GM21367 (cell line): ENCODE measurements around the gene PGP.
"Not testable (repeated sequence)": the region's sequence is repeated elsewhere in the genome, so short reads cannot be mapped to it uniquely, and the experiment has no call there.

ENCODE experiments used
- ATAC-seq: cut with Tn5 transposase; IDR thresholded peaks from one replicate; pipeline ENCODE4 v1.9.1; 2021; ENCODE audit not compliant: unreplicated experiment

Gene PGP

DNA sequence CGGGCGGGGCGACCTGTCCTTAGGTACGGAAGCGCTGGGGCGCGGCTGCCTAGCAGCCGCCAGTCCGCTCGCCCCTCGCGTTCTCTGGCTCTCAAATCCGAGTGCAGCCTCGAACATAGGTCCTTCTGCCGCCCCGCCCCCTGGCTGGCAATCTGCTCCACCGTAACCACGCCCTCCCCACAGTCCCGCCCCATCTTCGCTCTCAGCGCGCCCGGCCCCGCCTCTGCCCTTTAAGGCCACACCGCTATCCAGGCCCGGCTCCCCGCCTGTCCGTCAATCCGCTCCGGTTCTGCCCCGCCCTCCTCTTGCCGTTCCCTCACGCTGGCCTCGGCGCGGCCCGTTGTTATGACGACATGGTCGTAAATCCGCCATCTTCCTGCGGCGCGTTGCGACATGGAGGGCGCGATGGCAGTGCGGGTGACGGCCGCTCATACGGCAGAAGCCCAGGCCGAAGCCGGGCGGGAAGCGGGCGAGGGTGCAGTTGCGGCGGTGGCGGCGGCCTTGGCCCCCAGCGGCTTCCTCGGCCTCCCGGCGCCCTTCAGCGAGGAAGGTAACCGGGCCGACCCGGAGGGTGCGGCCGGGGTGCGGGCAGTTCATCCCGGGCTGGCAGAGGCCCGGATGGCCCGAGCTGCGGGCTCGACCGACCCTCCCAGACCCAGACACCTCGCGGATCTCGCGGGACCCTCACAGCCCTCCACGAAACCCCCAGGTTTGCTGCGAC is 8.7 kb upstream of the PGP start, which contains the start of gene E4F1:
TSS of gene E4F1 (plus strand) at position 371 of the 721 bp plus-strand sequence. CDS start at position 394, 23 bp downstream.
- ATAC-seq, result peak; percentile 79

DNA sequence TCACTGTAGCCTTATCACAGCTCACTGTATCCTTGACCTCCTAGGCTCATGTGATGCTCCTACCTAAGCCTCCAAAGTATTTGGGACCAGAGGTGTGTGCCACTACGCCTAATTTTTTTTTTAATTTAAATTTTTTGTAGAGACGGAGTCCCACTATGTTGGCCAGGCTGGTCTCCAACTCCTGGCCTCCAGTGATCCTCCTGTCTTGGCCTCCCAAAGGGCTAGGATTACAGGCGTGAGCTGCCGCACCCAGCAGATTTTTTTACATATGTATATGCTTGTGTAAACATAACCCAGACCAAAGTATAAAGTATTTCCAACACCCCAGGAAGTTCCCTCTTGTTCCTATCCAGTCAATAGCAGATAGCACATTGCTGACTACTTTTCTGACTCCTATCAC is 1.7 kb upstream of the PGP start:
- ATAC-seq, result no peak

DNA sequence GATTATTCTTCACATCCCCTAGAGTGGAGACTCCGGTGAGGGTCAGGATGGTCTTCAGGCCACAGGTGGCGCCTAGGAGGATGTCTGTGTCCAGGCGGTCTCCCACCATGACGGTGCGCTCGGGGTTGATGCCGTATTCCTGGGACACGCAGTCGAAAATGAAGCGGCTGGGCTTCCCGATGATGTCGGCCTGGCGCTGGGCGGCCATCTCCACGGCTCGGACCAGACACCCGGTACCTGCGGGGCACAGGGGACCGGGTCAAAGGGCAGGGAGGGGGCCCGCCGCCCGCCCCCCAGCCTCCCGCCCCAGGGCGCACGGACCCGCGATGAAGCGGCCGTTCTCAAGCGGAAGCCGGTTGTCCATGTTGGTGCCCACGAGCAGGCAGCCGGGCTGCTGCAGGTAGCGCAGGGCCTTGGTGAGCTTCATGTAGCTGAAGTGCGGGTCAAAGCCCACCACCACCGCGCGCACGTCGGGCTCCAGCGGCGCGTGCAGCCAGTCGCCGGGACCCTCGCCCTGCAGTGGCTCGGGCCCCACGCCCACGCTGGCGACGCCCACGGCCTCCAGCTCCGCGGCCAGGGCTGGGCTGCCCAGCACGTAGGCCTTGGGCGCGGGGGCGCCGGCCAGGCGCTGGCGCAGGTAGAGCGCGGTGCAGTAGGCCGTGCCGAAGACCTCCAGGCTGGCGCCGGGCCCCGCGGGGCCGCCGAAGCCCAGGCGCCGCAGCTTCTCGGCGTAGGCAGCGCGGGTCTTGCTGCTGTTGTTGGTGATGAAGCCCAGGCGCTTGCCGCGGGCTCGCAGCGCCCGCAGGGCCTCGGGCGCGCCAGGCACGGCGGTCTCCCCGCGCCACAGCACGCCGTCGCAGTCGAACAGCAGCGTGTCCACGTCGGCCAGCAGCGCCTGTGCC is 572 bp downstream of the PGP start:
- no peak for ATAC-seq

DNA sequence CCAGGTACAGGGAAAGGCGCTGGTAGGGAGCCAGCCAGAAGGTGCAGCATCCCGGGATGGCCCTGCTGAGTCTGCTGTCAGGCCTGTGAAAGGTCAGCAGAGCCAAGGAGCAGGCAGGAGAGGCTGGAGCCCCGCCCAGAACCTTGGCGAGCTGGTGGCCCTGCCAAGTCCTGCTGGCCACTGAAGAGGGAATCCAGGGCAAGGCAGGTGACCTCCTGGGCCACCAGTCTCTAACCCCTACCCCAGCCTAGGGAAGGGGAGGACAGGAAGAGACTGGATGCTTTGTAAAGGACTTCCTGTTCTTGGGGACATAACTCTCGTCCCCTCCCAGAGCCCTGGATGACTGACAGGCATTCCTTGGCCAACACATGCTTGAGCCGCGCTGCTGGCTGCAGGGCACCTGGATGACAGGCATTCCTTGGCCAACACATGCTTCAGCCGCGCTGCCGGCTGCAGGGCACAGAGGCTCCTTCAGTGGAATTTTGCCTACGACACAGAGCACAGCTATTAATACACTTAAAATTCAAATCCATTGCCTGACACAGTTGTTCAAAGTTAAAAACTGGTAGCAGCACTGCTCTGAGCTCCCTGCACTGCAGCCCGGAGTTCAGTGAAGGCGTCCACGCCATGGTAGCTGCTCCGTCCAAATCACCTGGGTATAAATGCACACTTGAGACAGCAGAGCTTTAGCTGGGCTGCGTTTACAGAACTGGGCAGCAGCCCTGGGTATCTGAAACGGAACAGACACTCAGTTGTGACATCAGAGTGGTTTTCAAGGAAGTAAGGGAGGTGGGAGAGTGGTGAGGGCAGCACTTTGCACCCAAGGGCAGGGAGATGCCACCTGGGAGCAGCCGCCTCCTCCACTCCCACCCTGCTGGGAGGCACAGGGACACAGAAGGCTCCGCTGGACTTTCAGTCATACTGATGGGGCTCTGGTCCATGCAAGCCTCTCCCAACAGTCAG is 2.0 kb downstream of the PGP start:
- no peak for ATAC-seq

DNA sequence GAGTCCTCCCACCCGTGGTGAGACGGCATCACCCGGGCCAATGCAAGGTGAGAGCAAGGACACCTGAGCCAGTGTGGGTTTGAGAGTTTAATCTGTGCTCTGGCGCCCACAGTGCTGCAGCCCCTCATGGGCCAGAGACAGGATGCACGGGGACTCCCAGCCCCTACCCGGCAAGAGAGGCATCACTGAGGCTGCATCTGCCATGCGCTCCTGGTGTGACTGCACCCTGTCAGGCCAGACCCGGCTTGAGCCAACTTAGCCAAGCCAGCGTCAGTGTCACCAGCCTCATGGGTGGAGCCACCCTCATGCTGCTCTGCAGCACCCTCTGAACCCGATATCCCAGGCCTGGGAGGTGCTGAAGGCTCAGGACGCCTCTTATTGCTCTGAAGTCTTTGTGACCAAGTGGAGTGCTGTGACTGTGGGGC is 2.7 kb downstream of the PGP start:
- ATAC-seq, result no peak

DNA sequence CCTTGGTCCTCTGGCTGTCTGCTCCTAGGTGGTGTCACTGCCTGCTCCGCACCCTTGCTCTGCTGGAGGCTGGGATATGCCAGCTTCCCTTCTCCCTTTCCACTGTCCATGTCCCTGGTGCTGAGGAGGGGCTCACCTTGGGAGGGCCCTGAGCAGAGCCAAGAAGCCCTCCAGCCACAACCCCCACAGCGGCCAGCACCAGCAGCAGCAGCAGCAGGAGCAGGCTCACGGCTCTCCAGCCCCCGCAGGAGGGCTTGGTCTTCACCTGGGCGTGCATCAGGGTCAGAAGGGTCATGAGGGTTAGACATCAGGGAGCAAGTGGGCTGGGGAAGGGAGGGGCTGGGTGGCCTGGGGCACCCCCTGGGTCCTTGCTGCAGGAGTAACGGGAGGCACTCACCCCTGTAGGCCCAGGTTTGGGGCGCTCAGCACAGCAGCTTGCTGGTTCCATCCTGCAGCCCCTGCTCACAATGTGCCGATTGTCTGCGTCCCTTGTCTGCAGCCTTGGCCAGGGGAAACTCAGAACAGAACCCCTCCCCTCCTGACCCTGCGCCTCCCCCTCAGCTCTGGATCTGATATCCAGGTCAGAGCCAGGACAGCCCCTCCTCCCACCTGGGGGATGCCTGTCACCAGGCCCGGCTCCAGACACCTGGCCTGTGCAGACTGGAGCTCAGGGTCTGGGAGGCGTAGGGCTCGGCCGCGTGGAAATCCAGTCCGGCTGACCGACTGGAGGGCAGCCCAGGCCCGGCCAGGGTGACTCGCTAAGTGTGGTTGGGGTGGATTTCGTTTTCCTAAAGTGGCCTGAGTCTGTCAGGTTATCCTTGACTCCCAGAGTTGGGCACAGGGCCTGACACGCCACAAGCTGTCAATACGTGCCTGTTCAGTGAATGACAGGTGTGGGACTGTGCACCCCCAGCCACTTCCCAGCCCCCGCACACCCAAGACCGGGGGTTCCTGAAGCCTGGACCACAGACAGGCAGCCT is 4.0 kb downstream of the PGP start, which contains the start of gene BRICD5:
TSS of gene BRICD5 (minus strand) at position 478 of the 980 bp plus-strand sequence. CDS start at position 448, 30 bp downstream.
- ATAC-seq, result no peak

DNA sequence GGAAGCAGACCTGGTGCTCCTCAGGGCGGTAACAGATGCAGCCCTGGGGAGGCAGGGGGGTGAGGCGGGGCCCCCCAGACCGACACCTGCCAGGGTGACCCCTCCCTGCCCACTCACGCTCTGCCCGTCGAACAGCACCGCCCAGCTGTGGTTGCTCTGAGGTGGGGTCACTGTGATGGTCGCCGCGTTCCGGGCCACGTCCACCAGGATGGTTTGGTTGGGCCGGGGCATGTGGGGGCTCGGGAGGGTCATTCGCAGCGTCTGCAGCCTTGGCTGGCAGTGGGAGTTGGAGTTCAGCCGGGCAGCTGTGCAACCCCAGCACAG is 4.7 kb downstream of the PGP start:
- no peak for ATAC-seq

DNA sequence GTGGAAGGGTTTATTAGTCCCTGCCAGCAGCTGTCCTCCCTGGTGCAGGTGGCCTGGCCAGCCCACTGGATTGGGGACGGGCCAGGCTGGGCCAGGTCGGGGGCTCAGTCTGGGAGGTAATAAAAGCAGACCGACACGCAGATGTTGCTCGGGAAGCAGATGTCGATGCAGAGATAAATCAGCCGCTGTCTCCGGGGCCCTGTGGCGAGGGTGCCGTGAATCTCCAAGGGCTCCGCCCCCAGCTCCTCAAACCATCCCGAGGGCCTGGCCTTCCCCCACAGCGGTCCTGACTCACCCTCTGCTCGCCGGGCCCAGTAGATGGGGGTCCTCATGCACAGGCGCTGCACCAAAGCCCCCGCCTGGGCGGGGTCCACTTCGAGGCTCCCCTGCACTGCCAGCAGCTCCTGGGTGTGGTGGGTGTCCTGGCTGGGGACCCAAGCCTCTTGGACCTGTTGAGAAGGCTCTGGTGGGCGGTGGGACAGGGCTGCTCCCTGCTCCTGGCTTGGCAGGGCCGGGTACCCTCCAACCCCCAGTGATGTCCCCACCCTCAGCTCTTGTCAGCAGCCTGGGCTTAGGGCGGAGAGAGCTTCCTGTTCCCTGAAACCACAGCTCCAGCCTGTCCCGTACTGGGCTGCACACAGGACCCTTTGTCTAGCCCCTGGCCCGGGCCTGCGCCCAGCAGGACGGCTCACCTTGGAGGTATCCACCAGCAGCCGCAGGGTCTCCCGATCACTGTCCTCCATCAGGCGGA is 5.2 kb downstream of the PGP start:
- no peak for ATAC-seq

DNA sequence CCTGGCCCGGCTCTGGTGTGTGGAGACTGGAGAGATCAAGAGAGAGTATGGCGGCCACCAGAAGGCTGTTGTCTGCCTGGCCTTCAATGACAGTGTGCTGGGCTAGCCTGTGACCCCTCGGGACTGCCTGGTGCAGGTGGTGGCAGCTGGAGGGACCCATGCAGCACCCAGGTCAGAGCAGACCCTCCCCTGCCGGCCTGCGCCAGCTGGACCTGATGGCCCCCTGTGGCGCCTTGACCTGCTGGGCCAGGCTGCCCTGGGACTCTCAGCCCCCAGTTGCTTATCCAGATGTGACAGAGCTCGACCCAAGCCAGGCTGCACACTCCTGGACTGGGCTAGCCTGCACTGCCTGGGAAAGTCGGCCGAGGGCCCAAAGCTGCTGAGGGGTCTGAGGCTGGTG is 5.9 kb downstream of the PGP start:
- no peak for ATAC-seq

DNA sequence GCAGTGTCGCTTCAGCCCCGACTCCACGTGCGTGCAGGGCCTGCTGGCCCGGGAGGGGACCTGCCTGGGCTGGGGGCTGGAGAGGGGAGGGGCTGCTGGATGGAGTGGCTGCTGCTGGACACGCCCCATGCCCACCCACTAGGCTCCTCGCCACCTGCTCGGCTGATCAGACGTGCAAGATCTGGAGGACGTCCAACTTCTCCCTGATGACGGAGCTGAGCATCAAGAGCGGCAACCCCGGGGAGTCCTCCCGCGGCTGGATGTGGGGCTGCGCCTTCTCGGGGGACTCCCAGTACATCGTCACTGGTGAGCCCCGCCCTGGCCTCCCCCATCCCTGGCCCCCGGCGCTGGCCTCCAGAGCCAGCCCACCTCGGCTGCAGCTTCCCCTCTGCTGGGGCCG is 6.3 kb downstream of the PGP start:
- no peak for ATAC-seq

DNA sequence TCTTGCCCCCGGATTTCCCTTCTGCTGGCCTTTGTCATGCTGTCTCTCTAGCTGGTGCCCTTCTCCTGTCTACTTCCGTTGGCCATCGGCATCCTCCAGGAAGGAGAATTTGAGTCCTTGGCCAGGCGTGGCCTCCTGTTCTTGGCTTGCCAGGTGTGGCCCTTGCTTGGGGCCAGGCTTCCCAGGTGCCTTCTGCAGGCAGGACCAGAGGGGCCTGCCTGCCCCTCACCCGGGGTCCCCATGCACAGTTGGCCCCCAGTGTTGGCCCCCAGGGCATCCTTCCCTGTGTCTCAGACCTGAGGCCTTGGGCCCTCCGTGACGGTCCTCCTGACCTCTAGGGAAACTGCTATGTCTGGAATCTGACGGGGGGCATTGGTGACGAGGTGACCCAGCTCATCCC is 6.8 kb downstream of the PGP start:
- no peak for ATAC-seq

DNA sequence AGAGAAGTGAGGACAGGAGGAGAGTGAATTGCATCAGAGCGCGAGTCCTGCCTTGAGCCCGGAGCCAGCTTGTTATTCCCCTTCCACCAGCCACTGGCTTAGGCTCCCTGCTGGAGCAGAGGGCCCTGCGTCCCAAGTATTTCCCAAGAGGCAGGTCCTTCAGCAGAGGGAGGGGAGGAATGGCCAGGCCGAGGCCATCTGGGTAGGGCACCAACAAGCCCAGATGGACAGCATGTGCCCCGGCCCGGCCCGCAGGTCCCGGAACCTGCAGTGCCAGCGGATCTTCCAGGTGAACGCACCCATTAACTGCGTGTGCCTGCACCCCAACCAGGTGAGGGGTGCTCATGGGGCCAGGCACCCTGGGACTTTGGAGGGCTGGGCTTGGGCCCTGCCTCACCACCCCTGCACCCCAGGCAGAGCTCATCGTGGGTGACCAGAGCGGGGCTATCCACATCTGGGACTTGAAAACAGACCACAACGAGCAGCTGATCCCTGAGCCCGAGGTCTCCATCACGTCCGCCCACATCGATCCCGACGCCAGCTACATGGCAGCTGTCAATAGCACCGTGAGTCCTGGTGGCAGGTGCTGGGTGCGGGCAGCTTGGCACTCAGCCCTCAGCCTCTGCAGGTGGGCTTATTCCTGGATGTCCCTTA is 7.7 kb downstream of the PGP start:
- no peak for ATAC-seq

DNA sequence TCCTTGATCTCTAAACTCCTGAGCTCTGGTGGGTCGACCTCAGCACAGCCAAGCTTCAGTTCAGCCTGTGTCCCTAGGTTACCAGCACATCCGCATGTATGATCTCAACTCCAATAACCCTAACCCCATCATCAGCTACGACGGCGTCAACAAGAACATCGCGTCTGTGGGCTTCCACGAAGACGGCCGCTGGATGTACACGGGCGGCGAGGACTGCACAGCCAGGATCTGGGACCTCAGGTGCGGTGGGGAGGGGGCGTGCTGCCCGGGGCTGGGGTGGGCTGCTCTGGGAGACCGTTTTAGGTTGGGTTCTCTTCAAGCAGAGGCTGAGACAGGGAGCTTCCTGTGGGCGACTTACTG is 8.2 kb downstream of the PGP start:
- no peak for ATAC-seq

DNA sequence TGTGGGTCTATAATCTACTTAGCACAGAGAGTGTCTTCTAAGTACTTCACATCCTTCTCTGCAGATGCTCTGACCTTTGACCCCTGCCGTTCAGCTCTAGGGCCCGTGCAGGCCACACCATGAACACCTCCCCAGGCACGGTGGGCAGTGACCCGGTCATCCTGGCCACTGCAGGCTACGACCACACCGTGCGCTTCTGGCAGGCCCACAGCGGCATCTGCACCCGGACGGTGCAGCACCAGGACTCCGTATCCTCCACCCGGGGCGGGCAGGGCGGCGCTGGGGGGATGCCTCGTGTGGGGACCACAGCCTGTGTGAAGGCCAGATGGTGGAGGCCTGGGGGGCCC is 8.7 kb downstream of the PGP start:
- peak; percentile 4 for ATAC-seq

DNA sequence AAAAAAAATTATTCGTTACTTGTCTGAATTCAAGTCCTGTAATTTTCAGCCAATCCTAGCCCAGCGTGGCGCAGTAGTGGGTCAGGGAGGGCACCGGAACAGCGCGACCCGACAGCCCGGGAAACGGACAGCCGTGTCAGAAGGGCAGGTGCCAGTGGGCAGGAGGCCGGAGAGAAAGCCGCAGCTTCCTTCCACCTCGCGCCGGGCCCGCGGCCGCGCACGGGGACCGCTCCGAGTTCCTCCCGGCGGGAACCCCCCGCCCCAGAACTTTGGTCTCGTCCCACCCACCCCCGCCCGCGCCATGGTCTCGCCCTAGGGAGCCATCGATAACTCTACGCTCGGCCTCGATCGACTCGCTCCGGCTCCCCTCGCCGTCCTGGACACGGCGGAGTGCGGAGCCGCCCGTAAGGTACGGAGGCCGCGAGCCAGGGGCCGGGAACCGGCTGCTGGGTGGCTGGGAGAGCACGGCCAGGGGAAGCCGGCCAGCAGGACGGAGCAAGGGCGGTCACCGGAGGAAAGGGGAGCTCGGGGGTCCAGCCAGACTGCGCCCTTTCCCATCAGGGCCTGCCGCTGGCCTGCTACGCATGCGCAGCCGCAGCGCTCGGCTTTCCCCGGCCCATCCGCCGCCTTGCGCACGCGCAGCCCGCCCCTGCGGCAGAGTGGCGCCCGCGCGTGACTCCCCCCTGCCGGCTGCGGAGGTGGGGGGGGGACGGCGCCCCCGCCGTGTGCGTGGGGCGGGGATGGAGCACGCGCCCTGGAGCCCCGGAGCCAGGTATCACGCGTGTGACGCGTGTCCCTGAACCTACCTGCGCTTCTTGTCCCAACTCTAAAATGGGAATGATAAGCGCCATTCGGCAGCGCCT is 9.3 kb downstream of the PGP start, which contains the start of gene MLST8:
TSS of gene MLST8 (plus strand) at position 351 of the 863 bp plus-strand sequence. CDS start 632 bp downstream, outside the sequence.
- peak; percentile 41 for ATAC-seq

DNA sequence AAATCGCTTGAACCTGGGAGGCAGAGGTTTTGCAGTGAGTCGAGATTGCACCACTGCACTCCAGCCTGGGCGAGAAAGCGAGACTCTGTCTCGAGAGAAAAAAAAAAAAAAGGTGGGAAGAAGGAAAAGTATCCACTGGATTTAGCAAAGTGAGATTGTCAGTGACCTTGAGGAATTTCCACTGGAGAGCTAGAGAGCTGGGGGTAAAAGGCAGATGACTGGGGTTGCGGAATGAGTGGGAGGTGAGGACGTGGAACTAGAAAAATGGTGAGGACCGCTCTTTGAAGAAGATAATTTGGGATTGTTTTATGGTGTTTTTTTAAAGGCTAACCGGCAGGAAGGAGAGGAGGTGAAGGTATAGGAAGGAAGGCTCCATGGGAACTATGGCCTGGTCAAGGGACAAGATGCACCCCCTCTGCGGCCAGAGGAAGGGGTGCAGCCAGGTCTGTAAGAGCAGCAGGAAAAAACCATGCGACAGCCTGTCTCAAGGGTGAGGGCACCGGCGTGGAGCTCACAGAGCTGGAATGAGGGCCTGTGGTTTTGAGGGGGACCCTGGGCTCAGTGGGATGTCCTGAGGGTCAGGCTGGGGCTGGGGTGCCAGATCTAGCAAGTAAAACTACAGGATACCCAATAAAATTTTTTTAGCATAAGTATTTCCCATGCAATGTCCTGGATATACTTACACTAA is 10.1 kb downstream of the PGP start:
- ATAC-seq, result no peak

DNA sequence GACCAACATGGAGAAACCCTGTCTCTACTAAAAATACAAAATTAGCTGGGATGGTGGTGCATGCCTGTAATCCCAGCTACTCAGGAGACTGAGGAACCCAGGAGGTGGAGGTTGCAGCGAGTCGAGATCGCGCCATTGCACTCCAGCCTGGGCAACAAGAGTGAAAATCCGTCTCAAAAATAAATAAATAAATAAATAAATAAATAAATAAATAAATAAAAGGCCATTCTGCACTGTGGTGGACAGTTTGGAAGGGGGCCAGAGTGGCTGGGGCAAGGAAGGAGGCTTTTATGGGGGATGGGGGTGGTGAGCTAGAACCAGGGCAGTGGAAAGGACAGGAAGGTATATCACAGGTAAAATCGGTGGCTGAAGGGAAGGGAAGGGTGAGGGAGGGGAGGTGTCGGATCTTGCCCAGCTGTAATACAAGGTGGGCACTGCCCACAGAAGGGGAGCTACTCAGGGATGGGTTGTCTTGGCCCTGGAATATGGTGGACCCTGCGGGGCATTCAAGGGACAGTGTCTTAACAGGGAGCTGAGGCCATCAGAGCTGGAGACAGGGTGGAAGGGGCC is 11.4 kb downstream of the PGP start:
- ATAC-seq, result not testable (repeated sequence)
